Uterus (tissue), 2 donors: ENCODE results near the gene PNN.

Experiments
- POLR2A ChIP-seq, 2 donors: fragments of 450-650 bp; IDR thresholded peaks; one replicate each; pipeline ENCODE4 v1.6.1; 2016; ENCODE audit warnings: antibody characterized with exemption in 2 of 2, mild to moderate bottlenecking in 1 of 2, moderate library complexity in 1 of 2
- TF ChIP-seq, protein P1 (sequence below), 4 experiments: fragments of 200-600 bp in 2 of 4; fragments of 450-650 bp in 2 of 4; sonication (generic) in 2 of 4; IDR thresholded peaks; one replicate each; pipeline ENCODE4 v1.5.1; 2016 to 2019; ENCODE audit warnings: antibody characterized with exemption in 4 of 4, mild to moderate bottlenecking in 2 of 4, moderate library complexity in 1 of 4

DNA sequence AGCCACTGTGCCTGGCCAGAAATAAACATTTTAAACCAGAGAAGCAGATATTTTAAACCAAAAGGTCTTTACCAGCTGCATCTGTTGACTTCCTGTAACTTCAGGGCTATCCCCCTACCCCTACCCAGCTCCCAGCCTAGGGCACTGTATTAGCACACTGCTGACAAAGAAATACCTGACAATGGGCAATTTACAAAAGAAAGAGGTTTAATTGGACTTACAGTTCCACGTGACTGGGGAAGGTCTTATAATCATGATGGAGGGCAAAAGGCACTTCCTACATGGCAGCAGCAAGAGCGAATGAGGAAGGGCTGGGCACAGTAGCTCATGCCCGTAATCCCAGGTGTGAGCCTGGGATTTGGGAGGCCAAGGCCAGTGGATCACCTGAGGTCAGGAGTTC lies 34.9 kb upstream of the PNN start:
- no peak for TF ChIP-seq POLR2A (IDR thresholded peaks at IDR 0.05)
- TF ChIP-seq, protein P1, sequence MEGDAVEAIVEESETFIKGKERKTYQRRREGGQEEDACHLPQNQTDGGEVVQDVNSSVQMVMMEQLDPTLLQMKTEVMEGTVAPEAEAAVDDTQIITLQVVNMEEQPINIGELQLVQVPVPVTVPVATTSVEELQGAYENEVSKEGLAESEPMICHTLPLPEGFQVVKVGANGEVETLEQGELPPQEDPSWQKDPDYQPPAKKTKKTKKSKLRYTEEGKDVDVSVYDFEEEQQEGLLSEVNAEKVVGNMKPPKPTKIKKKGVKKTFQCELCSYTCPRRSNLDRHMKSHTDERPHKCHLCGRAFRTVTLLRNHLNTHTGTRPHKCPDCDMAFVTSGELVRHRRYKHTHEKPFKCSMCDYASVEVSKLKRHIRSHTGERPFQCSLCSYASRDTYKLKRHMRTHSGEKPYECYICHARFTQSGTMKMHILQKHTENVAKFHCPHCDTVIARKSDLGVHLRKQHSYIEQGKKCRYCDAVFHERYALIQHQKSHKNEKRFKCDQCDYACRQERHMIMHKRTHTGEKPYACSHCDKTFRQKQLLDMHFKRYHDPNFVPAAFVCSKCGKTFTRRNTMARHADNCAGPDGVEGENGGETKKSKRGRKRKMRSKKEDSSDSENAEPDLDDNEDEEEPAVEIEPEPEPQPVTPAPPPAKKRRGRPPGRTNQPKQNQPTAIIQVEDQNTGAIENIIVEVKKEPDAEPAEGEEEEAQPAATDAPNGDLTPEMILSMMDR (IDR thresholded peaks at IDR 0.05), result no peak
